HEK293 (cell line): ENCODE data around the gene RPL10A.

ENCODE experiments used
- CTCF ChIA-PET: fragments of 350-600 bp; formaldehyde crosslinking; extraction: SDS; loops from one replicate; lab custom pipeline; 2021; ENCODE audit warnings: antibody characterized with exemption; lab: Yijun Ruan, JAX
- POLR2A ChIA-PET: fragments of 300-600 bp; formaldehyde crosslinking; extraction: SDS; loops from one replicate; lab custom pipeline; 2020; ENCODE audit warnings: antibody characterized with exemption, inconsistent platforms; lab: Yijun Ruan, JAX
- H3K27ac ChIP-seq: fragments of 200-500 bp; sonication (Bioruptor generic); 2 replicates; pipeline ENCODE4 v1.5.1; 2014; ENCODE audit warnings: low read depth, low read length, control low read depth, inconsistent platforms; ENCODE audit errors: extremely low read depth
- H3K36me3 ChIP-seq, 2 experiments: fragments of 200-500 bp in 1 of 2; sonication (Bioruptor generic) in 1 of 2; 1 replicate in 1 of 2; 2 replicates in 1 of 2; pipeline ENCODE4 v1.5.1; 2014 to 2017; ENCODE audit warnings: inconsistent platforms in 2 of 2, low read length in 2 of 2; ENCODE audit not compliant: control insufficient read depth in 2 of 2, insufficient read depth in 1 of 2
- H3K4me1 ChIP-seq: fragments of 200-500 bp; sonication (Bioruptor generic); 2 replicates; pipeline ENCODE4 v1.5.1; 2014; ENCODE audit warnings: mild to moderate bottlenecking, low read length, inconsistent platforms; ENCODE audit not compliant: control insufficient read depth, insufficient read depth
- H3K4me3 ChIP-seq: 2 replicates; pipeline ENCODE4 v1.5.1; 2011; ENCODE audit warnings: low read depth, mild to moderate bottlenecking, control low read depth, low read length, moderate library complexity
- H3K9me3 ChIP-seq: fragments of 200-500 bp; sonication (Bioruptor generic); 2 replicates; pipeline ENCODE4 v1.5.1; 2014; ENCODE audit warnings: low read depth, low read length, inconsistent platforms; ENCODE audit not compliant: control insufficient read depth, insufficient read depth
- EGR2 ChIP-seq: fragments of 450-650 bp; formaldehyde crosslinking; IDR thresholded peaks from 2 replicates; pipeline ENCODE4 v1.5.1; 2016; ENCODE audit warnings: low read depth, missing biosample characterization, missing genetic modification characterization
- HOXC10 ChIP-seq: sonication (generic); formaldehyde crosslinking; IDR thresholded peaks from 2 replicates; pipeline ENCODE4 v1.8.1; 2023; ENCODE audit warnings: mild to moderate bottlenecking, missing genetic modification reagents
- KLF9 ChIP-seq: fragments of 450-650 bp; formaldehyde crosslinking; IDR thresholded peaks from 2 replicates; pipeline ENCODE4 v1.5.1; 2016; ENCODE audit warnings: missing biosample characterization, missing genetic modification characterization, low read depth
- SCRT1 ChIP-seq: fragments of 450-650 bp; formaldehyde crosslinking; IDR thresholded peaks from 2 replicates; pipeline ENCODE4 v1.5.1; 2016; ENCODE audit warnings: missing biosample characterization, missing genetic modification characterization, borderline replicate concordance
- TRIM28 ChIP-seq: IDR thresholded peaks from 2 replicates; pipeline ENCODE4 v1.6.1; 2011; ENCODE audit warnings: low read length, control low read depth, borderline replicate concordance
- ZBTB17 ChIP-seq: fragments of 450-650 bp; formaldehyde crosslinking; IDR thresholded peaks from 2 replicates; pipeline ENCODE4 v1.5.1; 2016; ENCODE audit warnings: missing biosample characterization, missing genetic modification characterization
- ZBTB8A ChIP-seq: fragments of 450-650 bp; formaldehyde crosslinking; IDR thresholded peaks from 2 replicates; pipeline ENCODE4 v1.5.1; 2016; ENCODE audit warnings: missing biosample characterization, missing genetic modification characterization
- ZEB2 ChIP-seq: fragments of 450-650 bp; formaldehyde crosslinking; IDR thresholded peaks from 2 replicates; pipeline ENCODE4 v1.5.1; 2016; ENCODE audit warnings: missing biosample characterization, missing genetic modification characterization
- ZFHX2 ChIP-seq: fragments of 450-650 bp; formaldehyde crosslinking; conservative IDR thresholded peaks from 2 replicates; pipeline ENCODE4 v1.5.1; 2016; ENCODE audit warnings: missing biosample characterization, missing genetic modification characterization
- ZIC2 ChIP-seq: fragments of 450-650 bp; formaldehyde crosslinking; IDR thresholded peaks from 2 replicates; pipeline ENCODE4 v1.5.1; 2016; ENCODE audit warnings: missing biosample characterization, missing genetic modification characterization
- ZNF10 ChIP-seq: fragments of 450-650 bp; formaldehyde crosslinking; IDR thresholded peaks from 2 replicates; pipeline ENCODE4 v1.5.1; 2017; ENCODE audit warnings: missing biosample characterization, missing genetic modification characterization
- ZNF169 ChIP-seq: fragments of 450-650 bp; formaldehyde crosslinking; IDR thresholded peaks from 2 replicates; pipeline ENCODE4 v1.5.1; 2016; ENCODE audit warnings: missing biosample characterization, missing genetic modification characterization
- ZNF184 ChIP-seq: fragments of 450-650 bp; IDR thresholded peaks from 2 replicates; pipeline ENCODE4 v1.5.1; 2018; ENCODE audit warnings: missing biosample characterization, mild to moderate bottlenecking, missing genetic modification characterization
- ZNF362 ChIP-seq: fragments of 450-650 bp; formaldehyde crosslinking; IDR thresholded peaks from 2 replicates; pipeline ENCODE4 v1.5.1; 2016; ENCODE audit warnings: missing biosample characterization, missing genetic modification characterization
- ZNF398 ChIP-seq: fragments of 450-650 bp; formaldehyde crosslinking; IDR thresholded peaks from 2 replicates; pipeline ENCODE4 v1.5.1; 2017; ENCODE audit warnings: missing biosample characterization, missing genetic modification characterization
- ZNF571 ChIP-seq: fragments of 450-650 bp; formaldehyde crosslinking; IDR thresholded peaks from 2 replicates; pipeline ENCODE4 v1.5.0; 2017; ENCODE audit warnings: missing biosample characterization, missing genetic modification characterization
- ZNF600 ChIP-seq: fragments of 450-650 bp; formaldehyde crosslinking; IDR thresholded peaks from 2 replicates; pipeline ENCODE4 v1.5.1; 2016; ENCODE audit warnings: missing biosample characterization, missing genetic modification characterization
- ZNF670 ChIP-seq: fragments of 450-650 bp; formaldehyde crosslinking; IDR thresholded peaks from 2 replicates; pipeline ENCODE4 v1.5.1; 2016; ENCODE audit warnings: missing biosample characterization, missing genetic modification characterization, low read depth
- ZNF707 ChIP-seq: fragments of 450-650 bp; formaldehyde crosslinking; IDR thresholded peaks from 2 replicates; pipeline ENCODE4 v1.5.1; 2016; ENCODE audit warnings: missing biosample characterization, missing genetic modification characterization
- ZNF785 ChIP-seq: fragments of 450-650 bp; formaldehyde crosslinking; IDR thresholded peaks from 2 replicates; pipeline ENCODE4 v1.5.1; 2016; ENCODE audit warnings: missing biosample characterization, missing genetic modification characterization
- ZNF837 ChIP-seq: fragments of 450-650 bp; formaldehyde crosslinking; IDR thresholded peaks from 2 replicates; pipeline ENCODE4 v1.5.1; 2016; ENCODE audit warnings: missing biosample characterization, missing genetic modification characterization
- ZSCAN16 ChIP-seq: fragments of 450-650 bp; formaldehyde crosslinking; IDR thresholded peaks from 2 replicates; pipeline ENCODE4 v1.5.1; 2016; ENCODE audit warnings: missing biosample characterization, missing genetic modification characterization
- TF ChIP-seq, protein P1 (sequence below): fragments of 450-650 bp; formaldehyde crosslinking; IDR thresholded peaks from 2 replicates; pipeline ENCODE4 v1.5.1; 2016; ENCODE audit warnings: missing biosample characterization, missing genetic modification characterization
- TF ChIP-seq, protein P2 (sequence below): fragments of 450-650 bp; IDR thresholded peaks from 2 replicates; pipeline ENCODE4 v1.5.1; 2018; ENCODE audit warnings: missing biosample characterization, mild to moderate bottlenecking, missing genetic modification characterization

RPL10A gene

DNA sequence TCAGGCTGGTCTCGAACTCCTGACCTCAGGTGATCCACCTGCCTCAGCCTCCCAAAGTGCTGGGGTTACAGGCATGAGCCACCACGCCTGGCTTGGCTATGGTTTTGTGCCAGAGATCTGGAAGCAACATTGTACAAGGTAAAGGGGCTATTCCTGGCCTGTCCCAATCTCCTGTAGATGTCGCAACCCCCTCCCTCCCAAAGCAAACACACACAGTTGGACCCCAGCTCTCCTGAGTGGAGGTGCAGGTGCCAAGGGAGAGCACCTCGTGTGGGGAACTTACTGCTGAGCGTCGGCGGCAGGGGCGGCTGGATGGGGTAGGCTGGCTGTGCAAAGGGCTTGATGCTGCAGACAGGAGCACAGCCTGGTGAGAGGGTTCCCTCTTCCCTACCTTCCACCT, 8.8 kb downstream of the RPL10A start:
- peaks cover 0 to 57% of the 10 kb centered on the region in 2 experiments; a peak in 1 of 3 replicates for H3K36me3 ChIP-seq
- TF ChIP-seq HOXC10 (CRISPR knock-in tag) (no peak), EGR2 (tag by site-specific recombination) (peak; percentile 47; the same call in 1 of the 2 replicates), ZIC2 (tag by site-specific recombination) (peak; percentile 83), ZFHX2 (peak; percentile 38; the same call in 1 of the 2 replicates)
- TF ChIP-seq, all 188 proteins: peak for 3
- H3K4me1 ChIP-seq, result no peaks in the 10 kb centered on the region
- H3K27ac ChIP-seq, result no peak overlapping the region
- H3K4me3 ChIP-seq, result no peak overlapping the region
- CTCF ChIA-PET, result no interaction called here
- POLR2A ChIA-PET, result interaction anchor here (1.2 to 9.5 kb wide), 3 partner anchors 8 to 20 kb away, joined by 4 to 198 read pairs (median 4); partner anchors contain the start of gene TEAD3
- H3K9me3 ChIP-seq, result no peaks in the 10 kb centered on the region

GRCh38 chr6:35477551-35478179, 9.5 kb downstream of the RPL10A start:
- Histone ChIP-seq H3K9me3 (no peaks in the 10 kb centered on the region), H3K4me3 (no peak overlapping the region), H3K27ac (no peak overlapping the region), H3K36me3 (peaks cover 0 to 54% of the 10 kb centered on the region in 2 experiments; a peak in 1 of 3 replicates), H3K4me1 (no peaks in the 10 kb centered on the region)
- ChIA-PET CTCF (interaction anchor here (0.6 to 1.3 kb wide), 2 partner anchors 9 to 136 kb away, joined by 3 to 4 read pairs; partner anchors contain the start of gene RPL10A), POLR2A (interaction anchor here (0.5 to 15.4 kb wide), 6 partner anchors 6 to 326 kb away, joined by 3 to 198 read pairs (median 4); partner anchors contain the start of genes RPL10A and TEAD3)
- no peak for TF ChIP-seq ZNF571 (tag by site-specific recombination)
- TF ChIP-seq ZBTB8A (tag by site-specific recombination), result no peak
- TF ChIP-seq, protein P1, sequence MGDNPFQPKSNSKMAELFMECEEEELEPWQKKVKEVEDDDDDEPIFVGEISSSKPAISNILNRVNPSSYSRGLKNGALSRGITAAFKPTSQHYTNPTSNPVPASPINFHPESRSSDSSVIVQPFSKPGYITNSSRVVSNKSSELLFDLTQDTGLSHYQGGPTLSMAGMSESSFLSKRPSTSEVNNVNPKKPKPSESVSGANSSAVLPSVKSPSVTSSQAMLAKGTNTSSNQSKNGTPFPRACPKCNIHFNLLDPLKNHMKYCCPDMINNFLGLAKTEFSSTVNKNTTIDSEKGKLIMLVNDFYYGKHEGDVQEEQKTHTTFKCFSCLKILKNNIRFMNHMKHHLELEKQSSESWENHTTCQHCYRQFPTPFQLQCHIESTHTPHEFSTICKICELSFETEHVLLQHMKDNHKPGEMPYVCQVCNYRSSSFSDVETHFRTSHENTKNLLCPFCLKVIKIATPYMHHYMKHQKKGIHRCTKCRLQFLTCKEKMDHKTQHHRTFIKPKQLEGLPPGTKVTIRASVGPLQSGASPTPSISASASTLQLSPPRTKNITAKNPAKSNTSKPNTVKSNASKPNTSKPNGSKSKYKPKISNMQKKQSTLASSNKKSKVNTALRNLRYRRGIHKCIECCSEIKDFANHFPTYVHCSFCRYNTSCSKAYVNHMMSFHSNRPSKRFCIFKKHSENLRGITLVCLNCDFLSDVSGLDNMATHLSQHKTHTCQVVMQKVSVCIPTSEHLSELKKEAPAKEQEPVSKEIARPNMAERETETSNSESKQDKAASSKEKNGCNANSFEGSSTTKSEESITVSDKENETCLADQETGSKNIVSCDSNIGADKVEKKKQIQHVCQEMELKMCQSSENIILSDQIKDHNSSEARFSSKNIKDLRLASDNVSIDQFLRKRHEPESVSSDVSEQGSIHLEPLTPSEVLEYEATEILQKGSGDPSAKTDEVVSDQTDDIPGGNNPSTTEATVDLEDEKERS (tag by site-specific recombination), result 0 out of 2 replicates have a peak, but pooled peaks have one; percentile 48
- TF ChIP-seq ZNF670 (tag by site-specific recombination), result no peak
- TF ChIP-seq, protein P2, sequence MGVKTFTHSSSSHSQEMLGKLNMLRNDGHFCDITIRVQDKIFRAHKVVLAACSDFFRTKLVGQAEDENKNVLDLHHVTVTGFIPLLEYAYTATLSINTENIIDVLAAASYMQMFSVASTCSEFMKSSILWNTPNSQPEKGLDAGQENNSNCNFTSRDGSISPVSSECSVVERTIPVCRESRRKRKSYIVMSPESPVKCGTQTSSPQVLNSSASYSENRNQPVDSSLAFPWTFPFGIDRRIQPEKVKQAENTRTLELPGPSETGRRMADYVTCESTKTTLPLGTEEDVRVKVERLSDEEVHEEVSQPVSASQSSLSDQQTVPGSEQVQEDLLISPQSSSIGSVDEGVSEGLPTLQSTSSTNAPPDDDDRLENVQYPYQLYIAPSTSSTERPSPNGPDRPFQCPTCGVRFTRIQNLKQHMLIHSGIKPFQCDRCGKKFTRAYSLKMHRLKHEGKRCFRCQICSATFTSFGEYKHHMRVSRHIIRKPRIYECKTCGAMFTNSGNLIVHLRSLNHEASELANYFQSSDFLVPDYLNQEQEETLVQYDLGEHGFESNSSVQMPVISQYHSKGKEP (tag by site-specific recombination), result peak; percentile 90
- TF ChIP-seq ZNF10 (tag by site-specific recombination), result peak; percentile 50; the same call in 1 of the 2 replicates
- TF ChIP-seq ZBTB17 (tag by site-specific recombination), result peak; percentile 14; the same call in 1 of the 2 replicates
- TF ChIP-seq ZNF362 (tag by site-specific recombination), result peak; percentile 64; the same call in 1 of the 2 replicates
- no peak for TF ChIP-seq ZNF707 (tag by site-specific recombination)

DNA sequence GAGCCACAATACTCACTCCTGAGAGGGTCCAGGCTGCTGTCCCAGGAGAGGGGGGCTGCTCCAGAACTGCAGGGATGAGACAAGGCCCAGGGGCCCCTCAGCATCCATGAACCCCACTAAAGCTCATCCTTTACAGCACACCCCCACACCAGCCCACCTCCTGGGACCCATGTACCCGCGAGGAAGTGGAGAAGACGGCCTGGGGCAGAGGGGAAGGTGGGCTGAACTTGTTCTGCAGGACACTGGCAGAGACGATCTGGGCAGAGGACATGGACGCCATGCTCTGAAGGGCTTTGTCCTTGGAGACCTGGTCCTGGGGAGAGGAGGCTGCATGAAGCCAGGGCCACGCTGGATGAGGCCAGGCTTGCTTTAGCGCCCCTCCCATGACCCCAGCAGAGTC, 10.1 kb downstream of the RPL10A start:
- ChIA-PET POLR2A (interaction anchor here (0.8 to 15.4 kb wide), 4 partner anchors 6 to 19 kb away, joined by 4 to 198 read pairs (median 5); partner anchors contain the start of genes RPL10A and TEAD3), CTCF (interaction anchor here (0.6 to 1.3 kb wide), 2 partner anchors 10 to 136 kb away, joined by 3 to 4 read pairs; partner anchors contain the start of gene RPL10A)
- no peaks in the 10 kb centered on the region for H3K4me1 ChIP-seq
- H3K36me3 ChIP-seq, result peaks cover 0 to 49% of the 10 kb centered on the region in 2 experiments; a peak in 1 of 3 replicates
- H3K27ac ChIP-seq, result no peak overlapping the region
- H3K9me3 ChIP-seq, result no peaks in the 10 kb centered on the region
- H3K4me3 ChIP-seq, result no peak overlapping the region
- TF ChIP-seq KLF9 (no peak), ZNF169 (no peak), SCRT1 (tag by site-specific recombination) (no peak), ZNF600 (no peak), ZNF837 (tag by site-specific recombination) (no peak), ZNF184 (tag by site-specific recombination) (no peak), TRIM28 (no peak), ZIC2 (tag by site-specific recombination) (no peak), ZSCAN16 (tag by site-specific recombination) (no peak), ZEB2 (tag by site-specific recombination) (no peak), ZNF398 (tag by site-specific recombination) (no peak), ZNF785 (no peak)
